ENCODE data around the gene PCDHAC1.

Gene PCDHAC1

DNA sequence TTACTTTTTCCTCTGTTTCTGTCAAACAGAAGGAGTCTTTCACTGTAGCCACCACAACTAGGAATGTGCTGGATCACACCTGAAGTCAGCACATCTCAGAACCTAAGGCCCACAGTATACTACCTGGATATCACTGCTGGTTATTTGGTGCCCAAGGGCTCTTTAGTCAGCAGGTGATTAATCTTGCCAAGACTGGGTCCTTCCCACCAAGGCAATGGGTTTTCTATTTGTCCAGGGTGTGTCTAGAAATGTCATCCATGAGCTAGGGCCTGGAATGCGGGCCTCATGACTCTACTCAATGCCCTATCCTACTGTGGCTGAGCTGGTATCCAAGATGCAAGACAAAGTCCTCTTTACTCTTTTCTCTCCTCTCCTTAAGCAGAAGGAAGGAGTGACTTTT lies 9.8 kb upstream of the PCDHAC1 start:
- TF ChIP-seq CTCF (IDR thresholded peaks at IDR 0.05; ENCODE audit: low read depth, low read length, missing control alignments) = no peak
- no peak for DNase-seq (ENCODE audit: low read depth)

GRCh38 chr5:140923601-140924000 lies 2.5 kb upstream of the PCDHAC1 start:
- no peak overlapping the region for H3K4me3 ChIP-seq (ENCODE audit: low read depth, low read length)
- no peak for DNase-seq (ENCODE audit: low read depth)
- TF ChIP-seq CTCF (IDR thresholded peaks at IDR 0.05; ENCODE audit: low read depth, low read length, missing control alignments) = no peak

More for the DNA sequence above, 9.8 kb upstream of the PCDHAC1 start:
- H3K4me3 ChIP-seq (ENCODE audit: low read depth, low read length) = no peak overlapping the region

DNA sequence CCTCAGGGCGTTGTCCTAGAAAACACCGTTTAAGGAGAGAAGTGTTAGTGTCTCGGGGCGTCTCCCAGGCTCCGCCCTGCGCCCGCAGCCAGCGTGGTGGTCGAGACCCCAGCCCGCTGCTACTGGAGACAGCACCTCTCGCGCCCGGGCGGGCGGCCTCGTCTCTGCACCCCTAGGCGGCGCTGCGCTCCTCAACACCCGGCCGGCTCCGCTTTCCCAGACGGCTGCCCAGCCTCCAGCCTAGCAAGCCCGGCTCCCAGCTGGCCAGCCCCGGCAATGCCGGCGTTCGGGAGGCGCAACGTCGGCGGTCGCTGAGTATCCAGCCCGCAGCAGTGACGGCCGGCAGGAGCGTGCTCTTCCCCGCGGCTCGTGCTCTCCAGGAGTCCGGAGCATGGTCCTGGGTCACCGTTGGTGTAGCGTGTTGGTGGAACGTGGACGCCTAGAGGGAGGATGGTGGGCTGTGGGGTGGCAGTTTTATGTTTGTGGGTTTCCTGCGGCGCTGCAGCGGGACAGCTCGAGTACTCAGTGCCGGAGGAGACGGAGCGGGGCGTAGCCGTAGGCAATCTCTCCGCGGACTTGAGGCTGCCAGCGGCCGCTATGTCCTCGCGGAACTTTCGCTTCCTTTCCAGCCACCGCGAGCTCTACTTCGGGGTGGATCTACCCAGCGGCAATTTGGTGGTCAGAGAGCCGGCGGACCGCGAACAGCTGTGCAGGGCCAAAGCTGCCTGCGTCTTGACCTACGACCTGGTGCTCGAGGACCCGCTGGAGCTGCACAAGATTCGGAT lies 536 bp downstream of the PCDHAC1 start:
- no peak for TF ChIP-seq CTCF (IDR thresholded peaks at IDR 0.05; ENCODE audit: low read depth, low read length, missing control alignments)
- no peak for DNase-seq (ENCODE audit: low read depth)
- H3K4me3 ChIP-seq (ENCODE audit: low read depth, low read length) = no peak overlapping the region

GRCh38 chr5:140927228-140927573 lies 1.1 kb downstream of the PCDHAC1 start:
- DNase-seq (ENCODE audit: low read depth) = no peak
- H3K4me3 ChIP-seq (ENCODE audit: low read depth, low read length) = no peak overlapping the region
- TF ChIP-seq CTCF (IDR thresholded peaks at IDR 0.05; ENCODE audit: low read depth, low read length, missing control alignments) = no peak

GRCh38 chr5:140934964-140935606 lies 9.0 kb downstream of the PCDHAC1 start:
- TF ChIP-seq CTCF (IDR thresholded peaks at IDR 0.05; ENCODE audit: low read depth, low read length, missing control alignments) = no peak
- no peak overlapping the region for H3K4me3 ChIP-seq (ENCODE audit: low read depth, low read length)

DNA sequence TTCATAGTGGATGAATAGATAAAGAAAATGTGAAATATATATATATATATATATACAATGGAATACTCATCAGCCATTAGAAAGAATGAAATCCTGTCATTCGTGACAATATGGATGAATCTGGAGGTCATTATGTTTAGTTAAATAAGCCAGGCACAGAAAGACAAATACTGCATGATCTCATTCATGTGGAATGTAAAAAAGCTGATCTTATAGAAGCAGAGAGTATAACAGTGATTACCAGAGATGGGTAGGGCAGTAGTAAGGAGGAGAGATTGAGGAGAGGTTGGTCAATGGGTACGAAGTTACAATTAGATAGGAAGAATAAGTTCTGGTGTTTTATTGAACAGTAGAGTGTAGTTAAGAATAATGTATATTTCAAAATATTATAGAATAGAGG lies 20.5 kb downstream of the PCDHAC1 start:
- no peak overlapping the region for H3K4me3 ChIP-seq (ENCODE audit: low read depth, low read length)
- DNase-seq (ENCODE audit: low read depth) = no peak
- TF ChIP-seq CTCF (IDR thresholded peaks at IDR 0.05; ENCODE audit: low read depth, low read length, missing control alignments) = no peak

More at GRCh38 chr5:140934964-140935606, 9.0 kb downstream of the PCDHAC1 start:
- DNase-seq (ENCODE audit: low read depth) = no peak
